Stimulated activated CD8-positive, alpha-beta memory T cell treated with anti-CD3 and anti-CD28 coated beads, Interleukin-4, amount 100 ng/mL, for 1 hour (primary cell): ENCODE results near the gene ZNRF3.

Experiments
- DNase-seq, 2 donors: peaks; one replicate each; pipeline ENCODE4 v3.0.0-alpha.2; 2020; ENCODE audit warnings: low read depth in 2 of 2, low spot score in 1 of 2

Gene ZNRF3

GRCh38 chr22:29060931-29061330, 177.6 kb downstream of the ZNRF3 start:
- DNase-seq, result no peak

GRCh38 chr22:29061773-29062172, 178.4 kb downstream of the ZNRF3 start, which contains the start of gene C22orf31:
C22orf31 (minus strand) TSS chr22:29061831; CDS start chr22:29061792, 39 bp downstream.
- no peak for DNase-seq

- DNase-seq, result no peak
These were observed 179.0 kb downstream of the ZNRF3 start for GRCh38 chr22:29062286-29062821.

GRCh38 chr22:29065468-29066190, 182.3 kb downstream of the ZNRF3 start:
- DNase-seq, result no peak

GRCh38 chr22:29069463-29069862, 186.1 kb downstream of the ZNRF3 start:
- DNase-seq, result no peak

- no peak for DNase-seq
These were observed 187.1 kb downstream of the ZNRF3 start for GRCh38 chr22:29070490-29070889.

GRCh38 chr22:29071261-29072045, 188.1 kb downstream of the ZNRF3 start:
- DNase-seq, result no peak

GRCh38 chr22:29072193-29072978, 189.0 kb downstream of the ZNRF3 start:
- peak; percentile 49 to 58 for DNase-seq

- no peak for DNase-seq
These were observed 189.7 kb downstream of the ZNRF3 start, which contains the start of gene KREMEN1 for GRCh38 chr22:29072979-29073617. KREMEN1 (plus strand) TSS chr22:29073035; CDS start chr22:29073131, 96 bp downstream.

- no peak for DNase-seq
These were observed 190.4 kb downstream of the ZNRF3 start for GRCh38 chr22:29073618-29074275.

- DNase-seq, result no peak
These were observed 191.0 kb downstream of the ZNRF3 start for GRCh38 chr22:29074276-29074772.

GRCh38 chr22:29078036-29078868, 194.9 kb downstream of the ZNRF3 start:
- no peak for DNase-seq

GRCh38 chr22:29078869-29079207, 195.5 kb downstream of the ZNRF3 start:
- DNase-seq, result no peak

GRCh38 chr22:29079218-29079901, 196.0 kb downstream of the ZNRF3 start:
- no peak for DNase-seq

- no peak for DNase-seq
These were observed 197.0 kb downstream of the ZNRF3 start for GRCh38 chr22:29080106-29080975.

GRCh38 chr22:29081517-29082236, 198.3 kb downstream of the ZNRF3 start:
- no peak for DNase-seq
